HCT116 (cell line): ENCODE measurements around the gene PDCL3. TPM values are rescaled to one million over a fixed set of nuclear protein-coding genes. Genes with fewer than 3 reads are reported as not detected.

Source experiments
- ATAC-seq: fragments of 200-7000 bp; cut with Tn5 transposase; 2 replicates; pipeline ENCODE4 v1.9.1; 2020; ENCODE audit warnings: mild to moderate bottlenecking, moderate library complexity
- BruUV-seq: library from RNA; stranded (reverse); fragments of 400-500 nt; replicated peaks from 2 replicates; lab custom pipeline; 2021; lab: Mats Ljungman, UMichigan
- CTCF ChIA-PET: fragments of 300-600 bp; sonication (Branson Sonifier 250); formaldehyde crosslinking; loops from one replicate; lab custom pipeline; 2021; ENCODE audit warnings: antibody characterized with exemption; lab: Charles Lee
- POLR2A ChIA-PET: fragments of 300-600, 350-600 bp; sonication (Branson Sonifier 250); formaldehyde crosslinking; loops from one replicate; lab custom pipeline; 2021; ENCODE audit warnings: antibody characterized with exemption; lab: Charles Lee
- RAD21 ChIA-PET, 2 experiments: fragments of 300-600 bp; sonication (Branson Sonifier 250); formaldehyde crosslinking; loops; one replicate each; lab custom pipeline; 2023; ENCODE audit warnings: low total read pairs in 2 of 2; ENCODE audit not compliant: uncharacterized antibody in 2 of 2, unreplicated experiment in 2 of 2, low non-redundant PET in 1 of 2; lab: Charles Lee
- DNase-seq: peaks from one replicate; pipeline ENCODE4 v3.0.0-alpha.2; 2010; ENCODE audit warnings: low read depth, low spot score
- H2AFZ ChIP-seq: fragments of 200-600 bp; shearing (Covaris generic), sonication (generic); 2 replicates; pipeline ENCODE4 v1.6.1; 2017; ENCODE audit warnings: low read depth, mixed run types, mixed read lengths, antibody characterized with exemption, low read length; ENCODE audit not compliant: poor library complexity, severe bottlenecking
- H3K27ac ChIP-seq: 2 replicates; pipeline ENCODE4 v1.5.1; 2012; ENCODE audit warnings: low read depth, low read length
- H3K27me3 ChIP-seq: fragments of 200-600 bp; sonication (generic); 2 replicates; pipeline ENCODE4 v1.6.1; 2016; ENCODE audit warnings: mixed run types, low read length, mixed read lengths; ENCODE audit not compliant: insufficient read depth
- H3K36me3 ChIP-seq, 2 experiments: fragments of 200-500 bp in 1 of 2; fragments of 200-600 bp in 1 of 2; sonication (Bioruptor generic) in 1 of 2; sonication (generic) in 1 of 2; 2 replicates each; pipeline versions ENCODE4 v1.5.1 to v1.6.1; 2014 to 2016; ENCODE audit warnings: low read length in 2 of 2, inconsistent platforms in 1 of 2, mixed read lengths in 1 of 2, mixed run types in 1 of 2; ENCODE audit not compliant: insufficient read depth in 2 of 2, control insufficient read depth in 1 of 2
- H3K4me1 ChIP-seq, 2 experiments: fragments of 200-600 bp in 1 of 2; sonication (generic) in 1 of 2; 2 replicates each; pipeline versions ENCODE4 v1.5.1 to v1.6.1; 2012 to 2017; ENCODE audit warnings: low read length in 2 of 2, inconsistent platforms in 1 of 2, mild to moderate bottlenecking in 1 of 2, mixed read lengths in 1 of 2, mixed run types in 1 of 2, moderate library complexity in 1 of 2; ENCODE audit not compliant: insufficient read depth in 2 of 2, control insufficient read depth in 1 of 2
- H3K4me2 ChIP-seq: fragments of 200-600 bp; sonication (generic); 2 replicates; pipeline ENCODE4 v1.6.1; 2017; ENCODE audit warnings: mixed run types, low read length, mixed read lengths
- H3K4me3 ChIP-seq, 2 experiments: fragments of 200-600 bp in 1 of 2; sonication (generic) in 1 of 2; replicated peaks in 1 of 2; 2 replicates each; pipeline ENCODE4 v1.5.1; 2011 to 2016; ENCODE audit warnings: low read length in 2 of 2, control low read depth in 1 of 2, low read depth in 1 of 2, mild to moderate bottlenecking in 1 of 2, mixed read lengths in 1 of 2, mixed run types in 1 of 2
- H3K79me2 ChIP-seq: fragments of 200-600 bp; sonication (generic); 2 replicates; pipeline ENCODE4 v1.6.1; 2017; ENCODE audit warnings: mild to moderate bottlenecking, mixed run types, low read length, moderate library complexity, mixed read lengths; ENCODE audit not compliant: insufficient read depth
- H3K9ac ChIP-seq: fragments of 200-600 bp; sonication (generic); 2 replicates; pipeline ENCODE4 v1.6.1; 2016; ENCODE audit warnings: low read length, mixed read lengths
- H3K9me2 ChIP-seq: fragments of 200-600 bp; sonication (generic), shearing (Covaris generic); 2 replicates; pipeline ENCODE4 v1.6.1; 2017; ENCODE audit warnings: mixed run types, mild to moderate bottlenecking, moderate library complexity; ENCODE audit not compliant: insufficient read depth
- H3K9me3 ChIP-seq, 2 experiments: fragments of 200-500 bp in 1 of 2; fragments of 200-600 bp in 1 of 2; sonication (Bioruptor generic) in 1 of 2; sonication (generic) in 1 of 2; 2 replicates each; pipeline ENCODE4 v1.6.1; 2014 to 2017; ENCODE audit warnings: low read length in 2 of 2, mixed read lengths in 2 of 2, inconsistent platforms in 1 of 2, low read depth in 1 of 2, mild to moderate bottlenecking in 1 of 2, mixed run types in 1 of 2, moderate library complexity in 1 of 2; ENCODE audit not compliant: control insufficient read depth in 1 of 2, insufficient read depth in 1 of 2
- H4K20me1 ChIP-seq: fragments of 200-600 bp; sonication (generic), shearing (Covaris generic); 2 replicates; pipeline ENCODE4 v1.6.1; 2017; ENCODE audit warnings: mixed run types, mild to moderate bottlenecking, moderate library complexity; ENCODE audit not compliant: insufficient read depth
- ATF3 ChIP-seq: IDR thresholded peaks from 2 replicates; pipeline ENCODE4 v1.6.1; 2012
- CEBPB ChIP-seq: IDR thresholded peaks from 2 replicates; pipeline ENCODE4 v1.6.1; 2012; ENCODE audit warnings: low read depth
- CTCF ChIP-seq, 3 experiments: fragments of 200-600 bp in 1 of 3; sonication (generic) in 1 of 3; IDR thresholded peaks in 2 of 3; conservative IDR thresholded peaks in 1 of 3; 2 replicates each; pipeline ENCODE4 v1.5.1; 2012 to 2017; ENCODE audit warnings: low read depth in 2 of 3, low read length in 2 of 3, antibody characterized with exemption in 1 of 3, borderline replicate concordance in 1 of 3, control low read depth in 1 of 3, mild to moderate bottlenecking in 1 of 3, mixed read lengths in 1 of 3, mixed run types in 1 of 3, moderate library complexity in 1 of 3; ENCODE audit not compliant: insufficient read depth in 1 of 3
- EGR1 ChIP-seq: IDR thresholded peaks from 2 replicates; pipeline ENCODE4 v1.6.1; 2012; ENCODE audit warnings: low read depth
- ELF1 ChIP-seq: IDR thresholded peaks from 2 replicates; pipeline ENCODE4 v1.6.1; 2012; ENCODE audit warnings: low read depth, borderline replicate concordance
- EZH2 ChIP-seq: fragments of 200-600 bp; sonication (generic); IDR thresholded peaks from 2 replicates; pipeline ENCODE4 v1.6.1; 2017; ENCODE audit warnings: antibody characterized with exemption, mixed run types
- JUND ChIP-seq: IDR thresholded peaks from 2 replicates; pipeline ENCODE4 v1.6.1; 2012
- MAX ChIP-seq: IDR thresholded peaks from 2 replicates; pipeline ENCODE4 v1.6.1; 2012
- POLR2AphosphoS5 ChIP-seq: IDR thresholded peaks from 2 replicates; pipeline ENCODE4 v1.6.1; 2011; ENCODE audit warnings: mild to moderate bottlenecking, low read depth, low read length, moderate library complexity
- RAD21 ChIP-seq: IDR thresholded peaks from 2 replicates; pipeline ENCODE4 v1.6.1; 2012; ENCODE audit warnings: low read depth, mild to moderate bottlenecking
- SP1 ChIP-seq: IDR thresholded peaks from 2 replicates; pipeline ENCODE4 v1.6.1; 2012; ENCODE audit warnings: low read depth
- ZFX ChIP-seq: fragments of 450-650 bp; IDR thresholded peaks from 2 replicates; pipeline ENCODE4 v1.6.1; 2017
- intact Hi-C: fragments of 100-400 bp; cut with micrococcal nuclease; formaldehyde crosslinking; loops from 2 replicates; pipeline ENCODE4 v1.10.0; 2022
- total RNA-seq: library from RNA; stranded (reverse); gene quantifications from one replicate; pipeline ENCODE4 v1.2.1, GENCODE V29; 2021; ENCODE audit not compliant: unreplicated experiment

The PDCL3 gene
- total RNA-seq, 1 experiment from 2014 or later = 26.3 TPM

- no peaks in the 10 kb centered on the region for H3K79me2 ChIP-seq
- H3K9me3 ChIP-seq = no peaks in the 10 kb centered on the region
- H3K4me3 ChIP-seq = no peak overlapping the region
- ChIA-PET POLR2A (no interaction called here), RAD21 (no interaction called here), CTCF (no interaction called here)
- ATAC-seq (no peak), DNase-seq (no peak)
- H3K4me2 ChIP-seq = no peak overlapping the region
- H3K9me2 ChIP-seq = no peaks in the 10 kb centered on the region
- intact Hi-C loops = no loop called here
- BruUV-seq = no TSS peak
- H2AFZ ChIP-seq = no peak overlapping the region
- H3K27me3 ChIP-seq = no peaks in the 10 kb centered on the region
- no peak overlapping the region for H3K9ac ChIP-seq
- no peak for TF ChIP-seq EGR1
- TF ChIP-seq ZFX = no peak
- TF ChIP-seq JUND = no peak
- TF ChIP-seq ELF1 = no peak
- H3K27ac ChIP-seq = no peak overlapping the region
- no peaks in the 10 kb centered on the region for H3K36me3 ChIP-seq
- H4K20me1 ChIP-seq = no peaks in the 10 kb centered on the region
- H3K4me1 ChIP-seq = no peaks in the 10 kb centered on the region; a peak in 1 of 4 replicates
Observed at GRCh38 chr2:100537918-100538317, 24.9 kb upstream of the PDCL3 start.

GRCh38 chr2:100539221-100539620 is 23.6 kb upstream of the PDCL3 start:
- Histone ChIP-seq H3K79me2 (no peaks in the 10 kb centered on the region), H2AFZ (no peak overlapping the region), H3K27ac (no peak overlapping the region), H3K4me3 (no peak overlapping the region), H3K9me3 (no peaks in the 10 kb centered on the region), H3K4me1 (no peaks in the 10 kb centered on the region; a peak in 1 of 4 replicates), H3K9ac (no peak overlapping the region), H4K20me1 (no peaks in the 10 kb centered on the region), H3K4me2 (no peak overlapping the region), H3K9me2 (no peaks in the 10 kb centered on the region)
- ChIA-PET RAD21 (no interaction called here), CTCF (no interaction called here)
- DNase-seq (no peak), ATAC-seq (no peak)
- intact Hi-C loops = no loop called here
- TF ChIP-seq JUND (no peak), SP1 (no peak), CTCF (IDR thresholded peaks at IDR 0.05 in 2 of 3, conservative IDR thresholded peaks at IDR 0.05 in 1 of 3; ENCODE audit: borderline replicate concordance in 1 of 3, insufficient read depth in 1 of 3, low read depth in 2 of 3, low read length in 2 of 3) (no peak), MAX (no peak), EZH2 (no peak), EGR1 (no peak), ZFX (no peak), ATF3 (no peak), RAD21 (no peak), POLR2AphosphoS5 (no peak), CEBPB (no peak)
- TF ChIP-seq, all 23 proteins: peak for 0
- POLR2A ChIA-PET = no interaction called here
- Histone ChIP-seq H3K36me3 (no peaks in the 10 kb centered on the region), H3K27me3 (no peaks in the 10 kb centered on the region)
- BruUV-seq = no TSS peak
